ENCODE measurements around the gene IMMP2L.
"Not testable (repeated sequence)": the region's sequence is repeated elsewhere in the genome, so short reads cannot be mapped to it uniquely, and the experiment has no call there.

IMMP2L gene

DNA sequence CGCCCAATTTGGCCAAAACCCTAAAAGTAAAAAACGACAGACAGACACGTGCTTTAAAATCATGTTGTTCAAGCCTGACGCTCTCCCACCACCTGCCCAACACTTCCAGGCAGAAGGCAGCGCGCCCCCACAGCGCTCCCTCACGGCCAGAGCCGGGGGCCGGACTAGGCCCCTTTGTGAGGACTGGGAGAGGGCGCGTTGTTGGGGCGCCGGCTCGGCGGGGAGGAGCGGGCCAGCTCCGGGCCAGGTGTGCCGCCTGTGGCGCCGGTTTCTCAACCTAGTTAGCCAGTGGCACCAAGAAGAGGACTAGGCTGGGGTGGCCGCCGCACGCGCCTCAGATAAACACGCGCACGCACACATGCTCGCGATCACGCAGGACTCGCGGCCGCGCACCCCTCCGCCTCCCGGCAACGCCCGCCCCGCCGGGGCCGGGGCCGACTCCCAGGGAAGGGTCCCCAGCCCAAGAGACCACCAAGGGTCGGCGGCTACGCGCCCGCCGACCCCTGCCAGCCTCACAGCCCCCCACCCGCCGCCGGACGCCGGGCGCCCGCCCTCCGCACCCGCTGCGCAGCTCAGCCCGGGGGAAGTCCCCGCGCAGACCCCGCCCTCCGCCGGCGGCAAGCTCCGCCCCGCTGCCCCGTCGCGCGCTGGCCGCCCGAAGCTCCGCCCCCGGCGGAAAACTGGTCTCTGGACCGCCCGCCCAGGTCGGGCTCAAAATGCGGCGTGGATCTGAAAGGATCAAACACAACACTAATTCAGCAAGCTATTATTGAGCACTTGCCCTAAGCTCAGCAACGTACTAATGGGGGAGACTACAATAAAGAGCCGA is at the start of gene IMMP2L:
IMMP2L (minus strand) TSS at position 589 of the 829 bp plus-strand sequence.
- peak; percentile 83 for DNase-seq (ENCODE audit: low read depth)

DNA sequence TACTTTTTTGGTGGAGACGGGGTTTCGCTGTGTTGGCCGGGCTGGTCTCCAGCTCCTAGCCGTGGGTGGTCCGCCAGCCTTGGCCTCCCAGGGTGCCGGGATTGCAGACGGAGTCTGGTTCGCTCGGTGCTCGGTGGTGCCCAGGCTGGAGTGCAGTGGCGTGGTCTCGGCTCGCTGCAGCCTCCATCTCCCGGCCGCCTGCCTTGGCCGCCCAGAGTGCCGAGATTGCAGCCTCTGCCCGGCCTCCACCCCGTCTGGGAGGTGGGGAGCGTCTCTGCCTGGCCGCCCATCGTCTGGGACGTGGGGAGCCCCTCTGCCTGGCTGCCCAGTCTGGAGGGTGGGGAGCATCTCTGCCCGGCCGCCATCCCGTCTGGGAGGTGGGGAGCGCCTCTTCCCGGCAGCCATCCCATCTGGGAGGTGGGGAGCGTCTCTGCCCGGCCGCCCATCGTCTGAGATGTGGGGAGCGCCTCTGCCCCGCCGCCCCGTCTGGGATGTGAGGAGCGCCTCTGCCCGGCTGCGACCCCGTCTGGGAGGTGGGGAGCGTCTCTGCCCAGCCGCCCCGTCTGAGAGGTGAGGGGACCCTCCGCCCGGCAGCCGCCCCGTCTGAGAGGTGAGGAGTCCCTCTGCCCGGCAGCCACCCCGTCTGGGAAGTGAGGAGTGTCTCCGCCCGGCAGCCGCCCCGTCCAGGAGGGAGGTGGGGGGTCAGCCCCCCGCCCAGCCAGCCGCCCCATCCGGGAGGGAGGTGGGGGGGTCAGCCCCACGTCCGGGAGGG is 47.4 kb upstream of the IMMP2L start:
- not testable (repeated sequence) for DNase-seq (ENCODE audit: low read depth)

DNA sequence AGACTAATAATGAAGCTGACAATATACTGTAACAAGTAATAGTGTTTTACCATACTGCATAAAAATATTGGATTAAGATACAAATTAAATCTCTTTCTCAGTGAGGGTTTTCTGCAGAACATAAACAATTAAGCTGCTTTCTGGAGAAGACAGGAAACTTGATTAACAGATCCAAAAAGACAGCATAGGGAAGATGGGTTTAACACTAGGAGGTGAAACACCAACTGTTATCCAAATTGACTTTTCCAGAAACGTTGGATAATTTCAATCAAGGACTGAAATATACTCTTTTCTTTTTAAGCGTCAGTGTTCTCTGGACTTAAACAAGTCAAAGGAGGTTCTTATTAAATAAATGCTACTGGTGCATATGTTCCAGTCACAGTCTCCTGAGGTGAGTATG is 45.3 kb upstream of the IMMP2L start:
- no peak for DNase-seq (ENCODE audit: low read depth)

DNA sequence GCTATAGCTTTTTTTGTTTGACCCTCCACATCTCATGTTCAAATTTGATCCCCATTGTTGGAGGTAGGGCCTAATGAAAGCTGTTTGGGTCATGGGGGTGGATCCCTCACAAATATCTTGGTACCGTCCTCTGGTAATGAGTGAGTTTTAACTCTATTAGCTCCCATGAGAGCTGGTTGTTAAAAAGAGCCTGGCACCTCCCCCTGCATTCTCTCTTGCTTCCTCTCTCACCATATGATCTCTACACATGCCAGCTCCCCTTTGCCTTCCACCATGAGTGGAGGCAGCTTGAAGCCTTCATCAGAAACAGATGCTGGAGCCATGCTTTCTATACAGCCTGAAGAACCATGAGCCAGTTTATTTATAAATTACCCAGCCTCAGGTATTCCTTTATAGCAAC is 43.0 kb upstream of the IMMP2L start:
- DNase-seq (ENCODE audit: low read depth): no peak

- DNase-seq (ENCODE audit: low read depth): no peak
Observed at GRCh38 chr7:111600091-111600490, 37.8 kb upstream of the IMMP2L start.

- DNase-seq (ENCODE audit: low read depth): no peak
Observed at GRCh38 chr7:111595780-111596179, 33.5 kb upstream of the IMMP2L start.

- DNase-seq (ENCODE audit: low read depth): no peak
Observed at GRCh38 chr7:111594602-111595001, 32.3 kb upstream of the IMMP2L start.

- no peak for DNase-seq (ENCODE audit: low read depth)
Observed at GRCh38 chr7:111593343-111593742, 31.1 kb upstream of the IMMP2L start.

- DNase-seq (ENCODE audit: low read depth): no peak
Observed at GRCh38 chr7:111588065-111588433, 25.8 kb upstream of the IMMP2L start.

DNA sequence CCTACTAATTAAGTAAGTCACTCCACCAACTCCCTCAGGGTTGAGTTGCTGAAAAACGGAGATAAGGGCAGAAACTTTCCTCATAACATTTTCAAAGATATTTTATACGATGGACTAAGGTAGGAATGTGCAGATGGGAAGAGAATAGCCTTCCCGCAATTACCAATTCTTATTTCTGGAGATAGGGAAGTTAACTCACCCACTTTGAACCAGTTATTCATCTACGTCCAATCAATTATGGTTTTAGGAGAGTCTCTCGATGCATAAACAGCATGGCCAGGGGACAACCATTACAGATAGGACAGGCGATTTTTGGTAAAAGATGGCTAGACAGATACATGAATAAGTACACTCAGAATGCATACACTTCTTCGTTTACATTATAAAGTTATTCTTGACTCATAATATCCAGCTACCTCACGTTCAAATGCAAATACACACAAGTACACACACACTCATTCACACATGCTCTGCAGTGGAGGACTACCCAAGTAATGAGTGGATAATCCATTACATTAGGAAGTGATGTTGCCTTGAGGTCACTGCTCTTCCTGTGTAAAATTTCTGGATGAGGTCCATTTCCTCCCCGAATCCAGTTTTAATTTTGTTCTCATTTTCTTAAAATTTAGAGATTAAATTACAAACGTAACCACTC is 25.2 kb upstream of the IMMP2L start:
- no peak for DNase-seq (ENCODE audit: low read depth)

- no peak for DNase-seq (ENCODE audit: low read depth)
Observed at GRCh38 chr7:111586711-111587409, 24.6 kb upstream of the IMMP2L start.

DNA sequence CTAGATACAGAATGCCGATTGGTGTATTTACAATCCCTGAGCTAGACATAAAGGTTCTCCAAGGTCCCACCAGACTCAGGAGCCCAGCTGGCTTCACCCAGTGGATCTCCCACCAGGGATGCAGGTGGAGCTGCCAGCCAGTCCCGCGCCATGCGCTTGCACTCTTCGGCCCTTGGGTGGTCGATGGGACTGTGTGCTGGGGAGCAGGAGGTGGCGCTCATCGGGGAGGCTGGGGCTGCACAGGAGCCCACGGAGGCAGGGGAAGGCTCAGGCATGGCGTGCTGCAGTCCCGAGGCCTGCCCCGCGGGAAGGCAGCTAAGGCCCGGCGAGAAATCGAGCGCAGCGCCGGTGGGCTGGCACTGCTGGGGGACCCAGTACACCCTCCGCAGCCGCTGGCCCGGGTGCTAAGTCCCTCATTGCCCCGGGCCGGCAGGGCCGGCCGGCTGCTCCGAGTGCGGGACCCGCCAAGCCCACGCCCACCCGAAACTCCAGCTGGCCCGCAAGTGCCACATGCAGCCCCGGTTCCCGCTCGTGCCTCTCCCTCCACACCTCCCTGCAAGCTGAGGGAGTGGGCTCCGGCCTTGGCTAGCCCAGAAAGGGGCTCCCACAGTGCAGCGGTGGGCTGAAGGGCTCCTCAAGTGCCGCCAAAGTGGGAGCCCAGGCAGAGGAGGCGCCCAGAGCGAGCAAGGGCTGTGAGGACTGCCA is 19.6 kb upstream of the IMMP2L start:
- not testable (repeated sequence) for DNase-seq (ENCODE audit: low read depth)

- not testable (repeated sequence) for DNase-seq (ENCODE audit: low read depth)
Observed at GRCh38 chr7:111581207-111581606, 18.9 kb upstream of the IMMP2L start.

DNA sequence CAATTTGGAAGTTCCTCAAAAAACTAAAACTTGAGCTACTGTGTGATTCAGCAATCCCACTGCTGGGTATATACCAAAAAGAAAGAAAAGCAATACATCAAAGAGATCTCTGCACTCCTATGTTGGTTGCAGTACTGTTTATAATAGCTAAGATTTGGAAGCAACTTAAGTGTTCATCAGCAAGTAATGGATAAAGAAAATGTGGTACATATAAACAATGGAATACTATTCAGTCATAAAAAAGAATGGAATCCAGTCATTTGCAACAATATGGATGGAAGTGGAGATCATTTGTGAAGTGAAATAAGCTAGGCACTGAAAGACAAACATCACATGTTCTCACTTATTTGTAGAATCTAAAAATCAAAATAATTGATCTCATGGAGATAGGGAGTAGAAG is 16.5 kb upstream of the IMMP2L start:
- DNase-seq (ENCODE audit: low read depth): no peak

DNA sequence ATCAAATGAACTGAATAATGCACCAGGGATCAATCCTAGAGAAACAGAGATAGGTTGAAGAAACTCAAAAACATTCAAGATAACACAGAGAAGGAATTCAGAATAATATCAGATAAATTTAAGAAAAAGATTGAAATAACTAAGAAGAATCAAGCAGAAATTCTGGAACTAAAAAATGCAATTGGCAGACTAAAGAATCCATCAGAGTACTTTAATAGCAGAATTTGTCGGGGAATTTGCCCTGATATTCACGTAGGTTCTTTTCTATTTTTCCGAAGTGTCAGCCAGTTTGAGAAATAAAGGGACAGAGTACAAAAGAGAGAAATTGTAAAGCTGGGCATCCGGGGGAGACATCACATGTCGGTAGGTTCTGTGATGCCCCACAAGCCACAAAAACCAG is 9.4 kb upstream of the IMMP2L start:
- DNase-seq (ENCODE audit: low read depth): no peak

DNA sequence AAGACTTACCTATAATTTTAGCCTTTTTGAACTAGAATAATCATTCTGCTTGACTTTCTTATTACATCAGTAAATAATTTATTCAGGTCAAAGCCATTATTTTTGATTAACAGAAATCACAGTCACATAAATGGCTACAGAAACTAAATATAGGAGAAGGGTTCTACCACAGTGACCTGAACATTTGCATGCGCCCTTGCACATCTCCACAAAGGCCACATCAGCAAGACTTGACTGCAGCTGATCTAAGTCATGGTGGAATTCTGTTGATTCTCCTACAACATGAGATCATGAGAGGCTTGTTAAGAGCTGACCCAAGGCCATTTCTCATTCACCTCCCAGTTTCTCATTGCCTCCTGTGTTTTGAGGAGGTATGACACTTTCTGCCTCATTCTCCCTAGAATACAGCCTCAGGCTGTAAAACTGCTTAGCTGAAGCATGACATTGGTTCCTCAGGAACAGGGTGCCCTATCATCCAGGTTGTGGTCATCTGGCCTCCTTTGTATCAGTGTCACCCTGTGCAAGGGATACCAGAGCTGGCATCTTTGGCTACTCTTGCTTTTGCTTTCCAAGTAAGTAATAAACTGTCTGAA is 6.7 kb upstream of the IMMP2L start:
- DNase-seq (ENCODE audit: low read depth): no peak

- DNase-seq (ENCODE audit: low read depth): no peak
Observed at GRCh38 chr7:111568419-111568818, 6.1 kb upstream of the IMMP2L start.

- no peak for DNase-seq (ENCODE audit: low read depth)
Observed at GRCh38 chr7:111564078-111564477, 1.8 kb upstream of the IMMP2L start.

DNA sequence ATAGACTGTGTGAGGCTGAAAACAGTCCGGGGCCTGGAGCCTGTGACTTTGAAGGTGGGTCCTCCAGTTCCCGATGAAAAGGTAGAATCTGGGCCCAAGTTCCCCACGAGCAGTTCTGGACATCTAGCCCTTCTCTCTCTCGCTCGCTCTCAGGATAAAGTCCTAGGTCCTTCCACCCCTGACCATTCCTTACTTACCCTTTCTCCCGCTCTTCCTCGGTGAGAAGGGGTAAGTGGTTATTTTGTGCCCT is 713 bp downstream of the IMMP2L start:
- no peak for DNase-seq (ENCODE audit: low read depth)

- no peak for DNase-seq (ENCODE audit: low read depth)
Observed at GRCh38 chr7:111560773-111561653, 1.3 kb downstream of the IMMP2L start.

DNA sequence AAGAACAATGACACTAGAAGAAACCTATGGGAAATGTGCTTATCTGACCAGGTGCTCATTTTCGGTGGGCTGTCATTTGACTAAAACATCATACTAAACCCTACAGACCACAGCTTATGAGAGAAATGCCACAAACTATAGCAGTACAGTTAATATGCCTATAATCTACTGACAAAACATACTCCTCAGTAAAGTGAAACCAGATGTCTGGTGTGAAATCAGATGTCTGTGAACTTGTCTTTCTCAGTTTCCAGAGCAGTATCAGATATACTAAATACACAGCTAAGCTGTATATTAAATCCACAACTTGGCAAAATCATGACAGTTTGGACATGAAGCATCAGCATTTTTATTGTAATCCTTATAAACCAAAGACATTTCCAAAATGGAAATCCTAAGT is 3.3 kb downstream of the IMMP2L start:
- no peak for DNase-seq (ENCODE audit: low read depth)
